ENCODE results near the gene RUVBL2. TPM values are rescaled to one million over a fixed set of nuclear protein-coding genes. Genes with fewer than 3 reads are reported as not detected.

RUVBL2 gene
- 101 TPM for total RNA-seq

DNA sequence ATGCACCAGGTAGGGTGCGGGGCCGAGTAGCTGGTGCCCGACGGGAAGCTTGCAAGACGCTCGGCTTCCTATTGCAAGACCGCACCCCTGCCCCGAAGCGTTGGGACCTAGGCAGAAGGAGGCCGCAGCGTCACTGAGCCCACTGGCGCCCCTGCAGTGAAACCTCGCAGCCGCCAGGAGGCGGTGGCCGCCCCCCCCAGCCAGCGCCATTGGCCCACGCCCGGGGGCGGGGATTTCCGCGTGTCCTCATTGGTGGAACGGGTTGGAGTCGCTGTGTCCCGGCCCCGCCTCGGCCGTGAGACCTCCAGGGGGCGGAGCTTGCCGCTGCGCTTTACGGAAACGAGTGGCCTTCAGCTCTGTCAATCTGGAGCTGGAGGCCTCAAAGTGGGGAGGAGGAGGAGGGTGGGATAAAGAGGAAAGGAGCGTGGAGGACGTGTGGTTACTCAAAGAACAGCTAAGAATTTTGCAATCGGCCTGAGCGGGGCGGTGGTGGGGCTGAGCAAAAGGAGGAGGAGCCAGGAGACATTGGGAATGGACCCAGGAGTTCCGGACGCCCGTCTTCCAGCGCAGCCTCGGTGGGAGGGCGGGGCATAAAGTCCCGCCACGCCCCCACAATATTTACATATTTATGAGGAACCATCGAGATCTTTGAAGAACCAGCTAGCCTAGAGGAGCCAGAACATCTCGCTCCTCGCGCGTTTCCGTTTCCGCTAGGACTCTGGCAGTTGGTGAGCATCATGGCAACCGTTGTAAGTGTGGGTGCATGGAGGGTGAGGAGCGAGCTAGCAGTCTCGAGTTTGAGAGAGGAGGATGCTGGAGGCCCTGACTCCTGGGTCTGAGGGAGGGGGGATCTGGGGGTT, at the start of gene RUVBL2, which contains the start of gene GYS1:
TSS of gene RUVBL2 (plus strand) at position 713 of the 860 bp plus-strand sequence. CDS start at position 738, 25 bp downstream.
TSS of gene GYS1 (minus strand) at position 135 of the 860 bp plus-strand sequence. CDS start 197 bp downstream, outside the sequence.
- peaks cover 4 to 22% (median 15%) of the 10 kb centered on the region in 3 donors for H3K36me3 ChIP-seq (ENCODE audit: control insufficient read depth in 3 of 3, insufficient read depth in 3 of 3, low read length in 3 of 3)
- no peaks in the 10 kb centered on the region for H3K9me3 ChIP-seq (ENCODE audit: control insufficient read depth in 3 of 3, low read length in 3 of 3)
- H3K9ac ChIP-seq (ENCODE audit: low read depth in 1 of 3, low read length in 3 of 3), result peak within 1 kb of the TSS; percentile 99 to 100 (median 100)
- peak within 1 kb of the TSS; percentile 98 for H3K27ac ChIP-seq (ENCODE audit: low read depth, low read length)
- no peaks in the 10 kb centered on the region for H3K27me3 ChIP-seq (ENCODE audit: control insufficient read depth in 3 of 3, insufficient read depth in 3 of 3, low read length in 3 of 3)
- H3K4me1 ChIP-seq (ENCODE audit: control insufficient read depth in 3 of 3, insufficient read depth in 3 of 3, low read length in 3 of 3), result peaks cover 46 to 60% (median 53%) of the 10 kb centered on the region in 3 donors
- H3K4me3 ChIP-seq (ENCODE audit: low read length in 3 of 3), result peak within 1 kb of the TSS; percentile 97 to 99 (median 98)

DNA sequence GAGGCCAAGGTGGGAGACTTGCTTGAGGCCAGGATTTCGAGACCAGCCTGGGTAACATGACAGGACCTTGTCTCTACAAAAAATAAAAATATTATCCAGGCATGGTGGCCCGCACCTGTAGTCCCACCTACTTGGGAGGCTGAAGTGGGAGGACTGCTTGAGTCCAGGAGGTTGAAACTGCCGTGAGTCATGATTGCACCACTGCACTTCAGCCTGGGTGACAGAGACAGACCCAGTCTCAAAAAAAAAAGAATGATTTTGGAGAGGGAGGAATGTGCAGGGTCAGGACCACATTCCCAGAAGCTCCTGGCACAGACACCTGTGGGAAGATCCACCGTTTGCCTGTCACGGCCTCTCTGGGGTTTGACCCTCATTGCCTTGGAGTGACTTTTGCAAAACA, 48.3 kb upstream of the RUVBL2 start:
- peaks cover 4 to 10% (median 4%) of the 10 kb centered on the region in 3 donors for H3K4me1 ChIP-seq (ENCODE audit: control insufficient read depth in 3 of 3, insufficient read depth in 3 of 3, low read length in 3 of 3)
- peaks cover 0 to 2% (median 0%) of the 10 kb centered on the region in 3 donors for H3K9me3 ChIP-seq (ENCODE audit: control insufficient read depth in 3 of 3, low read length in 3 of 3)
- H3K27me3 ChIP-seq (ENCODE audit: control insufficient read depth in 3 of 3, insufficient read depth in 3 of 3, low read length in 3 of 3), result no peaks in the 10 kb centered on the region
- H3K4me3 ChIP-seq (ENCODE audit: low read length in 3 of 3), result no peak overlapping the region
- no peaks in the 10 kb centered on the region for H3K36me3 ChIP-seq (ENCODE audit: control insufficient read depth in 3 of 3, insufficient read depth in 3 of 3, low read length in 3 of 3)
- no peak overlapping the region for H3K9ac ChIP-seq (ENCODE audit: low read depth in 1 of 3, low read length in 3 of 3)
- no peak overlapping the region for H3K27ac ChIP-seq (ENCODE audit: low read depth, low read length)

DNA sequence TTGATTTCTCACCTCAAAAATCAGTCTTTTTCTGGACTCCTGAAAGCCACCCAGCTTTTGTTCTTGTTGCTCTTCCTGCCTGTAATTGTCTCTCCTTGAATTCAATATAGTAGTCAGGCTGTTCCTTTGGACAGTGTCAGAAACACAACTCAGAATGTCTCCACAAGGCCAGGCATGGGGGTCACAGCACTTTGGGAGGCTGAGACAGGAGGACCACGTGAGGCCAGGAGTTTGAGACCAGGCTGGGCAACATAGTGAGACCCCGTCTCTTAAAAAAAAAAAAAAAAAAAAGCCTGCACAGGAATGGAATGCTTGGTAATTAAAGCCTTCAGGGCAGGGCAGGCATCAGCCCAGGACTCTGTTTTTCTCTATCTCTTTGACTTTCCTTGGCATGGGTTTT, 47.9 kb upstream of the RUVBL2 start:
- Histone ChIP-seq H3K9me3 (ENCODE audit: control insufficient read depth in 3 of 3, low read length in 3 of 3) (peaks cover 0 to 2% (median 0%) of the 10 kb centered on the region in 3 donors), H3K27me3 (ENCODE audit: control insufficient read depth in 3 of 3, insufficient read depth in 3 of 3, low read length in 3 of 3) (no peaks in the 10 kb centered on the region), H3K36me3 (ENCODE audit: control insufficient read depth in 3 of 3, insufficient read depth in 3 of 3, low read length in 3 of 3) (no peaks in the 10 kb centered on the region), H3K4me1 (ENCODE audit: control insufficient read depth in 3 of 3, insufficient read depth in 3 of 3, low read length in 3 of 3) (peaks cover 4 to 10% (median 4%) of the 10 kb centered on the region in 3 donors), H3K4me3 (ENCODE audit: low read length in 3 of 3) (no peak overlapping the region), H3K9ac (ENCODE audit: low read depth in 1 of 3, low read length in 3 of 3) (no peak overlapping the region), H3K27ac (ENCODE audit: low read depth, low read length) (no peak overlapping the region)

- Histone ChIP-seq H3K27me3 (ENCODE audit: control insufficient read depth in 3 of 3, insufficient read depth in 3 of 3, low read length in 3 of 3) (no peaks in the 10 kb centered on the region), H3K4me1 (ENCODE audit: control insufficient read depth in 3 of 3, insufficient read depth in 3 of 3, low read length in 3 of 3) (peaks cover 4 to 10% (median 4%) of the 10 kb centered on the region in 3 donors), H3K36me3 (ENCODE audit: control insufficient read depth in 3 of 3, insufficient read depth in 3 of 3, low read length in 3 of 3) (no peaks in the 10 kb centered on the region), H3K9ac (ENCODE audit: low read depth in 1 of 3, low read length in 3 of 3) (peak overlapping the region in 1 of 3 donors; percentile 1), H3K4me3 (ENCODE audit: low read length in 3 of 3) (no peak overlapping the region), H3K9me3 (ENCODE audit: control insufficient read depth in 3 of 3, low read length in 3 of 3) (no peaks in the 10 kb centered on the region), H3K27ac (ENCODE audit: low read depth, low read length) (no peak overlapping the region)
Measured at GRCh38 chr19:48946463-48947257, 47.0 kb upstream of the RUVBL2 start.

GRCh38 chr19:48947258-48947542, 46.5 kb upstream of the RUVBL2 start:
- Histone ChIP-seq H3K4me3 (ENCODE audit: low read length in 3 of 3) (no peak overlapping the region), H3K27me3 (ENCODE audit: control insufficient read depth in 3 of 3, insufficient read depth in 3 of 3, low read length in 3 of 3) (no peaks in the 10 kb centered on the region), H3K4me1 (ENCODE audit: control insufficient read depth in 3 of 3, insufficient read depth in 3 of 3, low read length in 3 of 3) (peaks cover 4 to 10% (median 4%) of the 10 kb centered on the region in 3 donors), H3K9ac (ENCODE audit: low read depth in 1 of 3, low read length in 3 of 3) (peak overlapping the region in 1 of 3 donors; percentile 1), H3K9me3 (ENCODE audit: control insufficient read depth in 3 of 3, low read length in 3 of 3) (no peaks in the 10 kb centered on the region), H3K27ac (ENCODE audit: low read depth, low read length) (no peak overlapping the region), H3K36me3 (ENCODE audit: control insufficient read depth in 3 of 3, insufficient read depth in 3 of 3, low read length in 3 of 3) (no peaks in the 10 kb centered on the region)

DNA sequence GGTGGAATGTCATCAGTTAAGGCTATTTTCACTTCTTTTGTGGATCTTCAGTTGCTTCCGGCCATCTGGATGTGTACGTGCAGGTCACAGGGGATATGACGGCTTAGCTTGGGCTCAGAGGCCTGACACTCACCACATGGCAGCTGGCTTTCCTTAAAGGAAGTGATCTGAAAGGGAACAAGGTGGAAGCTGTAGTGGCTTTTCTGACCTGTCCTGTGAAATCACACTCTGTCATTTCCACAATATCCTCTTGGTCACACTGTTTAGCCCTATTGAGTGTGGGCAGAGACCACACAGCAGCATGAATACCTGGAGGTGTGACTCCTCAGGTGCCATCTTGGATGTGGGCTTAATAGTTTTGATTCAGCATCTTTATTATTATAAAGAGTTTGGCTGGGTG, 43.5 kb upstream of the RUVBL2 start:
- no peak overlapping the region for H3K4me3 ChIP-seq (ENCODE audit: low read length in 3 of 3)
- H3K27ac ChIP-seq (ENCODE audit: low read depth, low read length), result no peak overlapping the region
- no peaks in the 10 kb centered on the region for H3K9me3 ChIP-seq (ENCODE audit: control insufficient read depth in 3 of 3, low read length in 3 of 3)
- peaks cover 9 to 26% (median 11%) of the 10 kb centered on the region in 3 donors for H3K4me1 ChIP-seq (ENCODE audit: control insufficient read depth in 3 of 3, insufficient read depth in 3 of 3, low read length in 3 of 3)
- H3K9ac ChIP-seq (ENCODE audit: low read depth in 1 of 3, low read length in 3 of 3), result no peak overlapping the region
- H3K27me3 ChIP-seq (ENCODE audit: control insufficient read depth in 3 of 3, insufficient read depth in 3 of 3, low read length in 3 of 3), result no peaks in the 10 kb centered on the region
- no peaks in the 10 kb centered on the region for H3K36me3 ChIP-seq (ENCODE audit: control insufficient read depth in 3 of 3, insufficient read depth in 3 of 3, low read length in 3 of 3)

- Histone ChIP-seq H3K27me3 (ENCODE audit: control insufficient read depth in 3 of 3, insufficient read depth in 3 of 3, low read length in 3 of 3) (no peaks in the 10 kb centered on the region), H3K4me1 (ENCODE audit: control insufficient read depth in 3 of 3, insufficient read depth in 3 of 3, low read length in 3 of 3) (peaks cover 17 to 34% (median 19%) of the 10 kb centered on the region in 3 donors), H3K9ac (ENCODE audit: low read depth in 1 of 3, low read length in 3 of 3) (no peak overlapping the region), H3K36me3 (ENCODE audit: control insufficient read depth in 3 of 3, insufficient read depth in 3 of 3, low read length in 3 of 3) (no peaks in the 10 kb centered on the region), H3K27ac (ENCODE audit: low read depth, low read length) (no peak overlapping the region), H3K9me3 (ENCODE audit: control insufficient read depth in 3 of 3, low read length in 3 of 3) (no peaks in the 10 kb centered on the region), H3K4me3 (ENCODE audit: low read length in 3 of 3) (no peak overlapping the region)
Measured at GRCh38 chr19:48950830-48951519, 42.7 kb upstream of the RUVBL2 start.

- H3K27ac ChIP-seq (ENCODE audit: low read depth, low read length), result no peak overlapping the region
- peaks cover 0 to 5% (median 3%) of the 10 kb centered on the region in 3 donors for H3K36me3 ChIP-seq (ENCODE audit: control insufficient read depth in 3 of 3, insufficient read depth in 3 of 3, low read length in 3 of 3)
- no peaks in the 10 kb centered on the region for H3K9me3 ChIP-seq (ENCODE audit: control insufficient read depth in 3 of 3, low read length in 3 of 3)
- H3K4me1 ChIP-seq (ENCODE audit: control insufficient read depth in 3 of 3, insufficient read depth in 3 of 3, low read length in 3 of 3), result peaks cover 14 to 27% (median 18%) of the 10 kb centered on the region in 3 donors
- no peaks in the 10 kb centered on the region for H3K27me3 ChIP-seq (ENCODE audit: control insufficient read depth in 3 of 3, insufficient read depth in 3 of 3, low read length in 3 of 3)
- H3K9ac ChIP-seq (ENCODE audit: low read depth in 1 of 3, low read length in 3 of 3), result no peak overlapping the region
- H3K4me3 ChIP-seq (ENCODE audit: low read length in 3 of 3), result no peak overlapping the region
Measured at GRCh38 chr19:48953141-48953540, 40.5 kb upstream of the RUVBL2 start.

DNA sequence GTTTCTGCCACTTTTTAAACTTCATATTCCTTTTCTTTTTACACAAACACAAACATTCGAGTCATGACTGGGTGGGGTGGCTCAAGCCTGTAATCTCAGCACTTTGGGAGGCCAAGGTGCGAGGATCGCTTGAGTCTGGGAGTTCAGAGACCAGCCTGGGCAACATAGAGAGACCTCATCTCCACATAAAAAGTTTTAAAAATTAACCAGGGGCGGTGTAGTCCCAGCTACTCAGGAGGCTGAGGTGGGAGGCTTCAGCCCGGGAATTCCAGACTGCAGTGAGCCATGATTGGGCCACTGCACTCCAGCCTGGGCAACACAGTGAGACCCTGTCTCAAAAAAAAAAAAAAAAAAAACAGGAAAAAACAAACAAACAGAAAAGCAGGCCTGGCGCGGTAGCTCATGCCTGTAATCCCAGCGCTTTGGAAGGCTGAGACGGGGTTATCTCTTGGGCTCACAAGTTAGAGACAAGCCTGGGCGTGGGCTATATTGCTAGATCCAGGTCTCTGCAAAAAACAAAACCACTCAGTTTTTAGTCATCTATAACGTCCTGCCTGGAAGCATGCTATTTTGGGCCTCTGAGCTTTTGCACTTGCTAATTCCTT, 39.6 kb upstream of the RUVBL2 start:
- H3K4me3 ChIP-seq (ENCODE audit: low read length in 3 of 3), result peak overlapping the region; percentile 76 to 89 (median 80)
- no peaks in the 10 kb centered on the region for H3K9me3 ChIP-seq (ENCODE audit: control insufficient read depth in 3 of 3, low read length in 3 of 3)
- peak overlapping the region; percentile 74 for H3K27ac ChIP-seq (ENCODE audit: low read depth, low read length)
- H3K9ac ChIP-seq (ENCODE audit: low read depth in 1 of 3, low read length in 3 of 3), result peak overlapping the region; percentile 57 to 75 (median 66)
- no peaks in the 10 kb centered on the region for H3K27me3 ChIP-seq (ENCODE audit: control insufficient read depth in 3 of 3, insufficient read depth in 3 of 3, low read length in 3 of 3)
- peaks cover 0 to 5% (median 3%) of the 10 kb centered on the region in 3 donors for H3K36me3 ChIP-seq (ENCODE audit: control insufficient read depth in 3 of 3, insufficient read depth in 3 of 3, low read length in 3 of 3)
- peaks cover 14 to 27% (median 18%) of the 10 kb centered on the region in 3 donors for H3K4me1 ChIP-seq (ENCODE audit: control insufficient read depth in 3 of 3, insufficient read depth in 3 of 3, low read length in 3 of 3)
